Hindlimb muscle (tissue), 1 donor: Measurements from ENCODE around the gene RASAL2. TPM values are rescaled to one million over a fixed set of nuclear protein-coding genes. Genes with fewer than 3 reads are reported as not detected.
"Not testable (repeated sequence)": the region's sequence is repeated elsewhere in the genome, so short reads cannot be mapped to it uniquely, and the experiment has no call there.

Experiments used
- DNase-seq: peaks from one replicate; pipeline ENCODE4 v3.0.0-alpha.2; 2013
- polyA plus RNA-seq: library from polyadenylated mRNA; unstranded; fragments of 120-200 nt; gene quantifications from one replicate; pipeline ENCODE4 v1.2.1, GENCODE V29; 2013; ENCODE audit not compliant: insufficient read length

RASAL2 gene
- polyA plus RNA-seq, 1 donor: 16.0 TPM

DNA sequence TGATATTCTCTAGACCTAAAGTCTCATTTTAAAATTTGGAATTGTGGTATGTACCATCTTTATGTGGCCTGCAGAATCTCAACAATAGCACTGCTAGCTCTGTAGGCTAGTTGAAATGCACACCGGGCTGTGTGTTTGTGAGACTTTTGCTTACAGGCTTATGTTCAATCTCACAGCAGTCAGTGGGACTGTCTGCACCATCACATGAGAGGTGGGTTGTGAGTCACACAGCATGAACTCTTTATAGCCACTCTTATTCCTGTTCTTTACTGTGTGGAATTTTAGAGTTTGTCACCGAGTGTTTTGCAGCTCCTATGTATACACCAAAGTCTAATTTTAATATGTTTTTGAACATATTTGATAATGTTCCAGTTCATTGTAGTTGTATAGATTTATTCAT, 74.6 kb downstream of the RASAL2 start:
- DNase-seq: no peak

GRCh38 chr1:178169649-178170048, 75.7 kb downstream of the RASAL2 start:
- DNase-seq: no peak

DNA sequence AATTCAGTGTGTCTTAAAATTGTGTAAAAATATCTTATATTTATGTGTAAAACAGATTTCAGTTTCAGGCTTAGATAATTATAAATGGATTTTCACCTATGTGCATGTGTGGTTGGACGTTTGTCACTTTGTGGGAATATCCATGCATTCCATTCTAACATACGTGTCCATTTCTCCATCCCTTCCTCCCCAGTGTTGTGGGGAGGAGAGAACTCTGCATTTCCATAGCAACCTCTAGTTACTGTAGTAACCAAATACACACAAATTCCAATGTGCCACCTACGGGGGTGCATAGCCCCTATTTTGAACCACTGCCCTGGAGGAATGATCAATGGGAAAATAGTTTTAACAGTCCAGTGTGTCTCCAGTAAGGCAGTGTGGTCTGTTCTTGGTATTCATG, 79.0 kb downstream of the RASAL2 start:
- no peak for DNase-seq

DNA sequence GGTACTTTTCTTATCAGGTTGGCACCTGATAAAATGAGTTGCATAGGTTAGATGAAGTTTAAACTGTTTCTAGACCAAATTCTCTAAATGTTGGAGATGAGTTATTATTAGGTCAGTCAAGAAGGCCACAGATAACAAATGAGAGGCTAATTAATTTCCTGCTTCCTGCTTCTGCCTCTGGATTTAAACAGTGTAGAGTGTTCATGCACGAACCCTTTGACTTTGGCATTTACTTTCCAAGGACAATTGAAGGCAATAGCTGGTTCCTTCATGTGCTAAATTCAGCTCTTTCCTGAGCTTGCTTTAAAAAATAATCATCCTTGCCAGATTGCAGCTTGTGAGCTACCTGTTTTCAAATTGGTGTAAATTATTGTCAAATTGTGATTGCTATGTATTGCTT, 80.6 kb downstream of the RASAL2 start:
- no peak for DNase-seq

GRCh38 chr1:178180405-178180804, 86.5 kb downstream of the RASAL2 start:
- DNase-seq: no peak

- DNase-seq: no peak
Measured at GRCh38 chr1:178183796-178184195, 89.9 kb downstream of the RASAL2 start.

- DNase-seq: no peak
Measured at GRCh38 chr1:178188306-178188705, 94.4 kb downstream of the RASAL2 start.

DNA sequence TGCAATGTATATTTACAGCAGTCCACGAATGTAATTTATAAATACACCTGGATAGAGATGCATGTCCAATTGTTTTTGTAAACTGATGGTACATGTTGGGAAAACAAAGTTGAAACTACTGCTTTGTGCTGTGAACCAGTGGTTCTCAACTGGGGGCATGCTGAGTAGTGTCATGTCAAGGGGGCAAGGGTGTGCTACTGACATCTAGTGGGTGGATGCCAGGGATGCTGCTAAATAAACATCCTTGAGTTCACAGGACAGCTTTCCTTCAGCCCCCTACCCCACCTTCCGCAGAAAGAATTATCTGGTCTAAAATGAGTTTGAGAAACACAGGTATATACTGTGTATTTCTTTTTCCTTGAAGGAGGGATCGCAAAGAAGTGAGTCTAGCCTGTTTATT, 95.9 kb downstream of the RASAL2 start:
- no peak for DNase-seq

- DNase-seq: no peak
Measured at GRCh38 chr1:178190881-178191280, 97.0 kb downstream of the RASAL2 start.

DNA sequence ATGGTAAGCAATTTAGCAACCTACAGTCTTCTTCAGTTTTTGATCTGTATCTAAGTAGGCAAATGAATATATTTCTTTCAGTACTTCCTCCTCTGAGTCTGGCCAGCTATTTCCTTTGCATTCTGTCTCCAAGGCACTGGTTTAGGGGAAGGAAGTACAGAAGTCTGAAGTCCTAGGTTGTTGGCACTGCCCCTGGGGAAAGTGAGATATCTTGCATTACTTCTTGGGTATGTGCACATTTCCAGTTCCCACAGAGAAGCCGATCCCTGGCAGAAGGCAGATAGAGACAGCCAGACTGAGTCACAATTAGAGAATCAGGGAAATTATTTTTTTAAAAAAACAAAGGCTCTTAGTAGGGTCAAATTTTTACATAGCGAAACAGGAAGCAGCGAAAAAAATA, 98.8 kb downstream of the RASAL2 start:
- DNase-seq: peak; percentile 8

DNA sequence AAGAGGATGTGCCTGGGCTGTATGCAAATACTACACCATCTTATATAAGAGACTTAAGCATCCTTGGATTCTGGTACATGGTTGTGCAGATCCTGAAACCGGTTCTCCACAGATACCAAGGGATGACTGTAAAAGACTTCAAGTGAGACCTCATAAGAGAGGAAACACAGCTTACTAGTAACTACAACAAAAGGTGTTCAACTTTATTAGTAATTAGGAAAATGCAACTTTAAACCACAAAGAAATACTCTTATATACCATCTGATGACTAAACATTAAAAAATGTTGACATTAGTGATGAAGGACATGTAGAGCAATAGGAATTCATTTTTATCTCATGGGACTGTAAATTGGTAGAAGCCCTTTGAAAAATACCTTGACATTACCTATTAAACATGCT, 102.7 kb downstream of the RASAL2 start:
- no peak for DNase-seq

GRCh38 chr1:178202095-178202494, 108.2 kb downstream of the RASAL2 start:
- not testable (repeated sequence) for DNase-seq

- DNase-seq: not testable (repeated sequence)
Measured at GRCh38 chr1:178202546-178202945, 108.6 kb downstream of the RASAL2 start.

DNA sequence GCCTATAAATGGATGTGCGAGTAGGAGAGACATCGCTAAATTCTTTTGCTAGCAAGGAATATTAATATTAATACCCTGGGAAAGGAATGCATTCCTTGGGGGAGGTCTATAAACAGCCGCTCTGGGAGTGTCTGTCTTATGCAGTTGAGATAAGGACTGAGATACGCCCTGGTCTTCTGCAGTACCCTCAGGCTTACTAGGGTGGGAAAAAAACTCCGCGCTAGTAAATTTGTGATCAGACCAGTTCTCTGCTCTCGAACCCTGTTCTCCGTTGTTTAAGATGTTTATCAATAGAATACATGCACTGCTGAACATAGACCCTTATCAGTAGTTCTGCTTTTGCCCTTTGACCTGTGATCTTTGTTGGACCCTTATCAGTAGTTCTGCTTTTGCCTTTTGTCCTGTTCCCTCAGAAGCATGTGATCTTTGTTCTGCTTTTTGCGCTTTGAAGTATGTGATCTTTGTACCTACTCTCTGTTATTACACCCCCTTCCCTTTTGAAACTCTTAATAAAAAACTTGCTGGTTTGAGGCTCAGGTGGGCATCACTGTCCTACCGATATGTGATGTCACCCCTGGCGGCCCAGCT, 114.5 kb downstream of the RASAL2 start:
- not testable (repeated sequence) for DNase-seq

DNA sequence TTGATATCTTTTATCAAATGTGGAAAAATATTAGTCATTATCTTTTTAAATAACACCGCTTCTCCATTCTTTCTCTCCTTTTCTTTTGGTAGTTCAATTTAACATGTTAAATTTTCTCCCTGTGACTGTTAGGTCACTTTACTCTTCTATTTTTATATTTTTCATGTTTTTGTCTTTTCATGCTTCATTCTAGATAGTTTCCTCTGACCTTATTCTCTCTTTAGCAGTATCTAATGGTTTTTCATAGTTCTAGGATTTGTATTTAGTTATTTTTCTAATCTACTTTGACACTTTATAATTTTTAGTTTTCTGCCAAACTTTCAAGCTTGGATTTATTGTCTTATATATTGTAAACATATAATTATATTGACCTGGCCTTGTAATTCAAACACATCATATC, 116.0 kb downstream of the RASAL2 start:
- DNase-seq: no peak

DNA sequence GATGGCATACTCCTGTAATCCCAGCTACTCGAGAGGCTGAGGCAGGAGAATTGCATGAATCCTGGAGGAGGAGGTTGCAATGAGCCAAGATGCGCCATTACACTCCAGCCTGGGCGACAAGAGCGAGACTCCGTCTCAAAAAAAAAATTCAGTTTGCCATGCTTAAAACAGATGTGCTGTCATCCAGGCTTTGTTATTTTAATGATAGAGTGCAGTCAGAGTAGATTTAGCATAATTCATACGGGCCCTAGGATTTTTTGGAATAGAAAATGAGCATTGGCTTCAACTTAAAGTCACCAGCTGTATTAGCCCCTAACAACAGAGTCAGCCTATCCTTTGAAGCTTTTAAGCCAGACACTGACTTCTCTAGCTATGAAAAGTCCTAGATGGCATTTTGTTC, 124.6 kb downstream of the RASAL2 start:
- DNase-seq: no peak

DNA sequence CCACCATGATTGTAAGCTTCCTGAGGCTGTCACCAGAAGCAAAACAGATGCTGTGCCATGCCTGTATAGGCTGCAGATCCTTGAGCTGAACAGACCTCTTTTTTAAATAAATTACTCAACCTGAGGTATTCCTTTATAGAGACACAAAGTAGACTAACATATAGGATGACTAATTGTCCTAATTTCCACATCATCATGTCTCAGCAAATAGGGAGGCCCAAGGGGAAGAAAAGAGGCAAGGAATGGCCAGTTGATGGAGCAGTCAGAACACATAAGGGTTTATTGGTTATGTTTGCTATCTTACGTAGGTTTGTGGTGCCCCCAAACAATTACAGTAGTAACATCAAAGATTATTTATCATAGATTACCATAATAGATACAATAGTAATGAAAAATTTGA, 126.2 kb downstream of the RASAL2 start:
- no peak for DNase-seq

- no peak for DNase-seq
Measured at GRCh38 chr1:178223289-178223688, 129.4 kb downstream of the RASAL2 start.

DNA sequence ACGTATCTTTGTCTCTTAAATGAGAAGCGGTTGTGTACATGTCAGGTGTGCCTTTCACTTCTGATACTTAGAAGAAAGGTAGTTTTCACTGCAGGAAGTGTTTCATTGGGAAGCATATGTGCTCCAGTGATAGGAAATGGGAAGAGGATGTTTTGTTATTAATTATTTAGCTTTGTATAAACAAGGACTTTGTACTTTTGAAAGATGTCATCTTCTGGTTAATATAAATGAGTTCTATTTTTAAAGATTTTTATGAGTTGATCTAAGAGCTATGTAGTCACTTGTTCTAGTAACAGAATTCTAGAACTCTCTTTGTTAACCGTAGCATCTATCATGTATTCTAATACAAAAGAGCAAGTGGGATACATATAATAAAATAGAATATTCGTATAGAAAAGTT, 130.5 kb downstream of the RASAL2 start:
- DNase-seq: no peak

DNA sequence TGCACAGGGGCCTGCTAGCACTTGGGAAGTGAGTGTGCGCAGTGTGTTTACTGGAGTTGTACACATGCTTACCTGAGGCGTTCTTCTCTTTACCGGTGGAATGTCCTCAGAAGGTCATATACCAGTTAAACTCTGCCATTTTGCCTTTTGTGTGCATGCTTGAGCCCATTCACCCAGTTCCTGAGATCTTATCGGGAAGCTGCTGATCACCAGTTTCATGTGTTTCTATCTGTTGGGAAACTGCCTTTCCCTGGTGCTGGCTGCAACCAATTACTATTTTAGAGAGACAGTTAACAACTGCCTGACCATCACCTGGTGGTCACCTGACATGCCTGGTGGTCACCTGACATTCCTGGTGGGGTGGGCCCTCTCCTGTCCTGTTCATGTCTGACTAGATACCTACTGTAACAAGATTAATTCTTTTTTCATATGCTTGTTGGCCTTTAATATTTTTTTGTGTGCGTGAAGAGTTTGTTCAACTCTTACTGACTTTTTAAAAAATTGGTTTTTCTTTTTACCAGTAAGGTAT, 137.0 kb downstream of the RASAL2 start:
- DNase-seq: no peak

DNA sequence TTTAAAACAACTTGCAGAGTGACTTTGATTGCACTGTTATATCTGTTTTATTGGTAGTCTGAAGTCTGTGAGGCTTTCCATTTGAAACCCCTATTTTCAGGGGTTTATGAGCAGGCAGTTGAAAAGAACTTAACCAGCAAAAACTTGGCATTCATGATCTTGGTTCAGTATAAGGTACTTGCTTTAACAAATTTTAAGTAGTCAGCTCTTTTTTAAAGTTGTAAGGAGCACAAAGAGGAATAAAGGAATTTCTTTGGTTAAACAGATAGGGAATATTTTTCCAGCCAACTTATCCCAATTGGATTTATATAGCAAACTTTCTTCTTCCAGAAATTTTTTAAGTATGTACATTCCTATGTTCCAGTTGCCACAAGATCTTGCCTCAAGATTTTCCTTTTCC, 138.2 kb downstream of the RASAL2 start:
- DNase-seq: no peak

GRCh38 chr1:178232949-178233348, 139.0 kb downstream of the RASAL2 start:
- DNase-seq: no peak

GRCh38 chr1:178237121-178237520, 143.2 kb downstream of the RASAL2 start:
- DNase-seq: no peak

DNA sequence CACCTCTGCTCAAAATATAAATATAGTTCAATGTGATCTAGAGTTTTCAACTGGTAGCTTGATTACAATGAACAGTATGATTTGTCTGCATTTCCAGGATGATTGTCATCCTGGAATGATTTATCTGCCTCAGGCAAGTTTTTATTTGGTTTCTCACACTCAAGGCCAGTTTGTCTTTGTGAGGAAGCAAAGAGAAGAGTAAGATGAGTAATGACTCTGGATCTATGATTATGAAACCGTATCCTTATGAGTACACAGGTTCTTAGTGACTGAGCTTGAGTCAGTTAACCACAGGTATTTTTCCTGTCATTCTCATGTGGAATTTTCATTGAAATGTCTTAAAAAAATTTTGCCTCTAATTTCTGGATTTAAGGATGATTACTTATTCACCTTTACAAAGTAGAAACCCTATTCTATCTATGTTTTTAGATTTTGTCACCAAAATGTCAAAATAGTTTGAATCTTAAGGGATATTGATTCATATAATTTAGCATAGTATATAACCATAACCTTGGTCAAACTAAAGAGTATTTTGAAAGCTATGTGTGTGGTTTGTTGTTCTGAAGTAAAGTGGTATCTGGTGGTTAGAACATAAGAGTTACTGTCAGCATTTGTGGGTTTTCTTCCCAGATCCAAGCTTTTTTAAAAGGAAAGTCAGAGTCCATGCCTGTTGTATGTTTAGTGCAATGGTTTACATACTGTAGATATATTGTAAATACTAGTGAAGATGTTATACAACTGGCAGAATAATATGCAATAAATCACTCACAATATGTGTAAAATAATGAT, 145.0 kb downstream of the RASAL2 start:
- DNase-seq: no peak
